Retinal pigment epithelial cell (primary cell): ENCODE measurements around the gene IDH2.

Experiments used
- DNase-seq: peaks from one replicate; pipeline ENCODE4 v3.0.0-alpha.2; 2010; ENCODE audit warnings: low read depth
- H3K4me3 ChIP-seq: 2 replicates; pipeline ENCODE4 v1.5.1; 2011; ENCODE audit warnings: mild to moderate bottlenecking, low read length, control low read depth, moderate library complexity
- TF ChIP-seq, protein P1 (sequence below): conservative IDR thresholded peaks from 2 replicates; pipeline ENCODE4 v1.5.1; 2011; ENCODE audit warnings: low read depth, low read length, control low read depth, inconsistent platforms

The IDH2 gene

DNA sequence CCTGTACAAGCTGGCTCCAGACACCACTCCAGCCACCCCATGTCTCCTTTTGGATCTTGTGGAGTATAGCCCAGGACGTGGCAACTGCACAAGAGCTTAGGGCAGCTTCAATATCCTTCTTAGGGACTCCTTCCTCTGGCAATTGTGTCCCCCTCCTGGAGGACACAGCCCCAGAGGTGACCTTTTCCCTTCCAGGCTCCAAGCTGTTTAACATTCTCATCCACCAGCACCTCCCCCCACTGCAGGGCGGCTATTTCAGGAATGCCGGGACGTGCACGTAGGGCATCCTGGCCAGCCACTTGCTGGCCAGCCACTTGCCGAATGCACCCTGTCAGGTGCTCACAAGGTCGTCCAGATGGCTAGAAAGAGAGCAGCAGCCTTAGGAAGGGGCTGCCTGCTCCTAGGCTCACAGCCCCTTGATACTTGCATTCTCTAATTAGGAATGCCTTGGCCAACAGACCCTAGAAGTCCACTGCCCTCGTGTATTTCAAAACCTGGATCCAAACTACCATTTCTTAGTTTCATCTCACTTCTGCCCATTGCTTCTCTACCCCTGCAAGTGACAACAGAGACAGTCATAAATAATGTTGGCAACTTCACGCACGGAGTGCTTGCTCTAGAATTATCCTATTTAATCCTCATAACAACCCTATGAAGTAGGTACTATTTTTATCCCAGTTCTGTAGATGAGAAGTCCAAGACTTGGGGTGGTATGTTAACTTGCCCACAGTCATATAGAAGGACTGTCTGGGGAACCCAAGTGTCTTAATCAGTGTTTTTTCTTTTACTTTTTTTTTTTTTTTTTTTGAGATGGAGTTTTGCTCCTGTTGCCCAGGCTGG is 24.5 kb upstream of the IDH2 start:
- H3K4me3 ChIP-seq, result no peak overlapping the region
- TF ChIP-seq, protein P1, sequence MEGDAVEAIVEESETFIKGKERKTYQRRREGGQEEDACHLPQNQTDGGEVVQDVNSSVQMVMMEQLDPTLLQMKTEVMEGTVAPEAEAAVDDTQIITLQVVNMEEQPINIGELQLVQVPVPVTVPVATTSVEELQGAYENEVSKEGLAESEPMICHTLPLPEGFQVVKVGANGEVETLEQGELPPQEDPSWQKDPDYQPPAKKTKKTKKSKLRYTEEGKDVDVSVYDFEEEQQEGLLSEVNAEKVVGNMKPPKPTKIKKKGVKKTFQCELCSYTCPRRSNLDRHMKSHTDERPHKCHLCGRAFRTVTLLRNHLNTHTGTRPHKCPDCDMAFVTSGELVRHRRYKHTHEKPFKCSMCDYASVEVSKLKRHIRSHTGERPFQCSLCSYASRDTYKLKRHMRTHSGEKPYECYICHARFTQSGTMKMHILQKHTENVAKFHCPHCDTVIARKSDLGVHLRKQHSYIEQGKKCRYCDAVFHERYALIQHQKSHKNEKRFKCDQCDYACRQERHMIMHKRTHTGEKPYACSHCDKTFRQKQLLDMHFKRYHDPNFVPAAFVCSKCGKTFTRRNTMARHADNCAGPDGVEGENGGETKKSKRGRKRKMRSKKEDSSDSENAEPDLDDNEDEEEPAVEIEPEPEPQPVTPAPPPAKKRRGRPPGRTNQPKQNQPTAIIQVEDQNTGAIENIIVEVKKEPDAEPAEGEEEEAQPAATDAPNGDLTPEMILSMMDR, result no peak
- no peak for DNase-seq

DNA sequence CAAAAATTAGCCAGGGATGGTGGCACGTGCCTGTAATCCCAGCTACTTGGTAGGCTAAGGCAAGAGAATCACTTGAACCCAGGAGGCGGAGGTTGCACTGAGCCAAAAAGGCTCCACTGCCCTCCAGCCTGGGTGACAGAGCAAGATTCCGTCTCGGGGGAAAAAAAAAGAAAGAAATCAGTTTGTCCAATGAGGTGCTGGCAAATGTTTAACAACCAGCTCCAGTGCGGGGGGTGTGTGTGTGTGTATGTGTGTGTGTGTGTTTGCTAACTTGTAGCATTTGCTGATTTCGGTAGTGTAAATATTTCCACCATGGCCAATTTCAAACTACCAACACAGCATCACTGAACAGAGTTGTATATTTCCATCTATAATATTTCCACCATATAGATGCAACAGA is 23.8 kb upstream of the IDH2 start:
- no peak overlapping the region for H3K4me3 ChIP-seq
- no peak for DNase-seq
- TF ChIP-seq, protein P1, result no peak

DNA sequence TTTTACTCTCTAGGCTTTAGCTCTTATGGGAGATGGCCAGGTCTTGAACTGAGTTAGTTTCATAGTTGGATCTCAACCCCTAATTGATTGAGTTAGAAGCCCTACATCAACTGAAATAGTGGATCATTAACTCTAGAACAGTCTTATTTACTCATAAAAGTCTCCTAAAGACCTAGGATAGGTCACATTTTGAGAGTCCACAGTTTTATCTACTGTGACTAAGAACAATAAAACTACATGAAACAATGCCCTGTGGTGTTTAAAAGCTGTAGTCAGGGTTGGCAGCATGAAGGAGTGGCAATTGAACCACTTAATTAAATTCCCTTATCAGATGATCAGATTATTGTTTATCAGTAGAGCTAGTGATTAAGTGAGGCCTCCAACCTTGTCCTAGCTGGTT is 22.2 kb upstream of the IDH2 start:
- DNase-seq, result no peak
- H3K4me3 ChIP-seq, result no peak overlapping the region
- TF ChIP-seq, protein P1, result no peak

DNA sequence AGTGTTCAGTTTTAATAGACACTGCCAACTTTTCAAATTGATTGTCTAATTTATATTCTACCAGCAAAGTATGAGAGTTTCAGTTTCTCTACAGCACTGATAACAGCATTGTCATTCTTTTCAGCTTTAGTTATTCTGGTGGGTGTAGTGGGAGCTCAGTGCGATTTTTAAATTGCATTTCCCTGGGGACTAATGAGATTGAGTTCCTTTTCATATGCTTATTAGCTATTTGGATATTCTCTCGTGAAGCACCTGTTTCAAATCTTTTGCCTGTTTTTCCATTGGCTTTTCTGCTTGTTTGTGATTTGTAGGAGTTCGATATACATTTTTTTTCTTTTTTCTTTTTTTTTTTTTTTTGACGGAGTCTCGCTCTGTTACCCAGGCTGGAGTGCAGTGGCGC is 18.8 kb upstream of the IDH2 start:
- H3K4me3 ChIP-seq, result no peak overlapping the region
- TF ChIP-seq, protein P1, result no peak
- DNase-seq, result no peak

DNA sequence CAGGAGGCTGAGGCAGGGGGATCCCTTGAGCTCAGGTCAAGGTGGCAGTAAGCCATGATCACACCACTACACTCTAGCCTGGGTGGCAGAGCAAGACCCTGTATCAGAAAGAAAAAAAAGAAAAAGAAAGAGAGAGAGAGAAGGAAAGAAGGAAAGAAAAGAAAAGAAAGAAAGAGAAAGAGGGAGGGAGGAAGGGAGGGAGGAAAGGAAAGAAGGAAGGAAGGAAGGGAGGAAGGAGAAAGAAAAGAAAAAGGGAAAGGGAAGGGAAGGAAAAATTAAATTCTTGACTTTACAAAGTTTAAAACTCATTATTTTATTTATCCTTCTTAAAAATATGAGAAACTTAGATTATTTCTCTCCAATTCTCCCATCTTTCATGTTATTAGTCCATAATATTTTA is 17.1 kb upstream of the IDH2 start:
- no peak overlapping the region for H3K4me3 ChIP-seq
- DNase-seq, result no peak
- TF ChIP-seq, protein P1, result no peak

DNA sequence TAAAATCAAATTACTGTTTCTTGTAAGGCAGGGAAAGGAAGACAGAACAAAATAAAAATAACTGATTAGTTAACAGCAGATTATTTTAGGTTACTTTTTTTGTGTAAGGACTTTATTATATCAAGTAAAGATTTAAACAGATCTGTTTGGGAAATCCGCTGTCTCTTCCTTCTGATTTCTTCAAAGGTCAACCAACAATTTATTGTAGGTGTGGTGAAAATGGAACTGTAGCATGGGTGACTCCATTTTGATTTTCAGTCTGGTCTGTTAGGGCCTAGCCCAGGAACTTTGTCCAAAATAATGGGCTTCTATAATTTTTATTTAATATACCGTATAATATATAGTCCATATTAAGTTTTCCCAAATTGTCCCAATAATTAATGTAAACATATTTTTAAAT is 13.5 kb upstream of the IDH2 start:
- DNase-seq, result no peak
- TF ChIP-seq, protein P1, result no peak
- no peak overlapping the region for H3K4me3 ChIP-seq

DNA sequence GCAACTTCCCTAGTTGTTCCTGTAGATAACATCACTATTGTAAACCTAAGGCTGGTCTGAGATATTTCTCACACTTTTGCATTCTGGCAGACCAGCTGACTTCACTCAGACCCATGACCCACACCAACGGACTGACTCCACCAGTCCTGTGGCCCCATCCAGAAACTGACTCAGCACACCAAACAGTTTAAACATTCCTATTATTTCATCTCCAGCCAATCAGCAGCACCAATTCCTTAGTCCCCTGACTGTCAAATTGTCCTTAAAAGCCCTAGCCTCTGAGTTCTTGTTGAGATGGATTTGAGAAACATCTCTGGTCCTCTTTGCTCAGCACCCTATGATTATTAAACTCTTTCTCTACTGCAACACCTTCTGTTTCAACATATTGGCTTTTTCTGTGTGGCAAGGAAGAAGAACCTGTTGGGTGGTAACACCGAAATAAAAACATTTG is 12.2 kb upstream of the IDH2 start:
- TF ChIP-seq, protein P1, result no peak
- DNase-seq, result no peak
- no peak overlapping the region for H3K4me3 ChIP-seq
